Mesenchymal stem cell (in vitro differentiated cells and primary cell): ENCODE data around the gene IP6K3.
A peak's percentile ranks its signal among the peaks of the same experiment; 100 is the strongest.

Source experiments
- DNase-seq: peaks from one replicate; pipeline ENCODE4 v3.0.0-alpha.2; 2013
- H2AFZ ChIP-seq: one replicate; pipeline ENCODE4 v1.6.1; 2013; ENCODE audit warnings: low read depth, mild to moderate bottlenecking, control low read depth, inconsistent platforms, low read length, moderate library complexity
- H2AK5ac ChIP-seq: 2 replicates; pipeline ENCODE4 v1.6.1; 2013; ENCODE audit warnings: low read length, moderate library complexity, mild to moderate bottlenecking, inconsistent platforms; ENCODE audit not compliant: severe bottlenecking
- H2BK120ac ChIP-seq: one replicate; pipeline ENCODE4 v1.6.1; 2013; ENCODE audit warnings: low read depth, mild to moderate bottlenecking, inconsistent platforms, low read length, moderate library complexity
- H2BK12ac ChIP-seq, 2 experiments: one replicate each; pipeline ENCODE4 v1.6.1; 2013; ENCODE audit warnings: inconsistent platforms in 2 of 2, low read length in 2 of 2, mild to moderate bottlenecking in 2 of 2, moderate library complexity in 2 of 2, control low read depth in 1 of 2
- H2BK15ac ChIP-seq: one replicate; pipeline ENCODE4 v1.6.1; 2013; ENCODE audit warnings: mild to moderate bottlenecking, low read depth, inconsistent platforms; ENCODE audit not compliant: poor library complexity, severe bottlenecking
- H2BK5ac ChIP-seq: 2 replicates; pipeline ENCODE4 v1.6.1; 2013; ENCODE audit warnings: low read depth, mild to moderate bottlenecking, low read length, control low read depth, inconsistent platforms; ENCODE audit not compliant: poor library complexity, severe bottlenecking
- H3K14ac ChIP-seq, 2 experiments: one replicate each; pipeline ENCODE4 v1.6.1; 2013; ENCODE audit warnings: inconsistent platforms in 2 of 2, low read length in 2 of 2, control low read depth in 1 of 2, mild to moderate bottlenecking in 1 of 2, moderate library complexity in 1 of 2
- H3K18ac ChIP-seq, 2 experiments: one replicate each; pipeline ENCODE4 v1.6.1; 2013; ENCODE audit warnings: inconsistent platforms in 2 of 2, low read length in 2 of 2, control low read depth in 1 of 2, low read depth in 1 of 2, mild to moderate bottlenecking in 1 of 2
- H3K23ac ChIP-seq, 2 experiments: one replicate each; pipeline ENCODE4 v1.6.1; 2013; ENCODE audit warnings: inconsistent platforms in 2 of 2, low read length in 2 of 2, mild to moderate bottlenecking in 2 of 2, moderate library complexity in 2 of 2, control low read depth in 1 of 2
- H3K27ac ChIP-seq: 2 replicates; pipeline ENCODE4 v1.5.1; 2013; ENCODE audit warnings: mild to moderate bottlenecking, moderate library complexity, low read length, control low read depth, inconsistent platforms; ENCODE audit not compliant: poor library complexity, severe bottlenecking
- H3K27me3 ChIP-seq, 2 experiments: 2 replicates each; pipeline versions ENCODE4 v1.6.1 to v1.7.0; 2013; ENCODE audit warnings: low read length in 2 of 2, mild to moderate bottlenecking in 2 of 2, moderate library complexity in 2 of 2, control low read depth in 1 of 2, inconsistent platforms in 1 of 2; ENCODE audit not compliant: control insufficient read depth in 1 of 2, insufficient read depth in 1 of 2
- H3K36me3 ChIP-seq, 2 experiments: 2 replicates each; pipeline versions ENCODE4 v1.6.1 to v1.7.0; 2013; ENCODE audit warnings: low read length in 2 of 2, control low read depth in 1 of 2, inconsistent platforms in 1 of 2, low read depth in 1 of 2, mild to moderate bottlenecking in 1 of 2; ENCODE audit not compliant: insufficient read depth in 2 of 2, control insufficient read depth in 1 of 2
- H3K4ac ChIP-seq, 2 experiments: one replicate each; pipeline ENCODE4 v1.6.1; 2013; ENCODE audit warnings: inconsistent platforms in 2 of 2, low read length in 2 of 2, mild to moderate bottlenecking in 2 of 2, moderate library complexity in 2 of 2, control low read depth in 1 of 2, low read depth in 1 of 2
- H3K4me1 ChIP-seq: 2 replicates; pipeline ENCODE4 v1.6.1; 2013; ENCODE audit warnings: low read depth, low read length, control low read depth; ENCODE audit not compliant: control insufficient read depth, insufficient read depth
- H3K4me2 ChIP-seq: 2 replicates; pipeline ENCODE4 v1.6.1; 2013; ENCODE audit warnings: low read length, mild to moderate bottlenecking, inconsistent platforms; ENCODE audit not compliant: poor library complexity, severe bottlenecking
- H3K4me3 ChIP-seq, 2 experiments: 2 replicates each; pipeline versions ENCODE4 v1.5.1 to v1.7.0; 2013; ENCODE audit warnings: low read length in 2 of 2, mild to moderate bottlenecking in 2 of 2, control low read depth in 1 of 2, low read depth in 1 of 2; ENCODE audit not compliant: insufficient read depth in 1 of 2
- H3K79me1 ChIP-seq: replicated peaks from 2 replicates; pipeline ENCODE4 v1.6.1; 2013; ENCODE audit warnings: mild to moderate bottlenecking, control low read depth, low read length, inconsistent platforms; ENCODE audit not compliant: poor library complexity, severe bottlenecking
- H3K9ac ChIP-seq: 2 replicates; pipeline ENCODE4 v1.7.0; 2013; ENCODE audit warnings: mild to moderate bottlenecking, low read length, moderate library complexity
- H3K9me3 ChIP-seq: 2 replicates; pipeline ENCODE4 v1.7.0; 2013; ENCODE audit warnings: mild to moderate bottlenecking, low read length; ENCODE audit not compliant: control insufficient read depth
- H4K8ac ChIP-seq: one replicate; pipeline ENCODE4 v1.6.1; 2013; ENCODE audit warnings: inconsistent platforms, mild to moderate bottlenecking, low read length, moderate library complexity
- H4K91ac ChIP-seq: one replicate; pipeline ENCODE4 v1.6.1; 2013; ENCODE audit warnings: mild to moderate bottlenecking, low read length, inconsistent platforms
- WGBS: methylation state at CpG from one replicate; pipeline ENCODE4 v1.1.7; 2013; ENCODE audit warnings: mixed read lengths; 5-methylcytosine and 5-hydroxymethylcytosine counted together

The IP6K3 gene

GRCh38 chr6:33732385-33732784, 14.3 kb downstream of the IP6K3 start:
- Histone ChIP-seq H4K8ac (no peak overlapping the region), H3K18ac (no peak overlapping the region), H3K4ac (no peak overlapping the region), H3K4me2 (no peak overlapping the region), H3K27me3 (peaks cover 3 to 38% of the 10 kb centered on the region in 2 experiments), H3K4me3 (no peak overlapping the region), H3K9me3 (no peaks in the 10 kb centered on the region), H3K9ac (no peak overlapping the region), H2BK5ac (no peak overlapping the region), H4K91ac (no peak overlapping the region), H2AK5ac (no peak overlapping the region), H2AFZ (no peak overlapping the region), H3K79me1 (peaks cover 4% of the 10 kb centered on the region), H3K23ac (no peak overlapping the region), H3K14ac (no peak overlapping the region), H2BK12ac (no peak overlapping the region), H3K27ac (no peak overlapping the region), H3K36me3 (peaks cover 0 to 73% of the 10 kb centered on the region in 2 experiments), H2BK120ac (no peak overlapping the region), H2BK15ac (no peak overlapping the region), H3K4me1 (peaks cover 19% of the 10 kb centered on the region)
- DNase-seq, result no peak
- 94% methylated on average over 6 of the region's 6 CpGs for WGBS

- no peak overlapping the region for H3K4ac ChIP-seq
- 87% methylated on average over 8 of the region's 9 CpGs for WGBS
- H3K4me2 ChIP-seq, result no peak overlapping the region
Measured at GRCh38 chr6:33731751-33732282, 14.9 kb downstream of the IP6K3 start.

GRCh38 chr6:33731035-33731434, 15.7 kb downstream of the IP6K3 start:
- Histone ChIP-seq H2BK15ac (no peak overlapping the region), H3K79me1 (peaks cover 4% of the 10 kb centered on the region), H3K18ac (no peak overlapping the region), H3K14ac (peak overlapping the region in 1 of 2 experiments; percentile 69), H3K23ac (no peak overlapping the region), H3K4me1 (peaks cover 15% of the 10 kb centered on the region), H3K4me2 (no peak overlapping the region), H3K27ac (no peak overlapping the region), H2BK5ac (no peak overlapping the region), H2AK5ac (no peak overlapping the region), H2BK120ac (no peak overlapping the region), H2BK12ac (no peak overlapping the region), H3K27me3 (peaks cover 3 to 46% of the 10 kb centered on the region in 2 experiments), H3K4ac (no peak overlapping the region), H3K4me3 (no peak overlapping the region), H4K91ac (no peak overlapping the region), H2AFZ (no peak overlapping the region), H3K9ac (no peak overlapping the region), H4K8ac (no peak overlapping the region), H3K9me3 (no peaks in the 10 kb centered on the region), H3K36me3 (peaks cover 0 to 70% of the 10 kb centered on the region in 2 experiments)
- DNase-seq, result no peak
- WGBS, result 75% methylated on average over 6 of the region's 7 CpGs

More at GRCh38 chr6:33731751-33732282, 14.9 kb downstream of the IP6K3 start:
- peaks cover 0 to 68% of the 10 kb centered on the region in 2 experiments for H3K36me3 ChIP-seq
- no peak overlapping the region for H3K23ac ChIP-seq
- H2BK15ac ChIP-seq, result no peak overlapping the region
- H3K18ac ChIP-seq, result no peak overlapping the region
- no peak overlapping the region for H4K91ac ChIP-seq
- H2BK120ac ChIP-seq, result no peak overlapping the region
- no peaks in the 10 kb centered on the region for H3K9me3 ChIP-seq
- no peak overlapping the region for H2AK5ac ChIP-seq
- H3K79me1 ChIP-seq, result peaks cover 4% of the 10 kb centered on the region
- no peak overlapping the region for H4K8ac ChIP-seq
- DNase-seq, result no peak
- H3K4me1 ChIP-seq, result peaks cover 13% of the 10 kb centered on the region
- H3K9ac ChIP-seq, result no peak overlapping the region
- no peak overlapping the region for H3K27ac ChIP-seq
- H3K14ac ChIP-seq, result no peak overlapping the region
- peaks cover 3 to 41% of the 10 kb centered on the region in 2 experiments for H3K27me3 ChIP-seq
- no peak overlapping the region for H2BK12ac ChIP-seq
- no peak overlapping the region for H2AFZ ChIP-seq
- no peak overlapping the region for H2BK5ac ChIP-seq
- peak overlapping the region in 1 of 2 experiments; percentile 5 for H3K4me3 ChIP-seq

GRCh38 chr6:33730611-33731010, 16.1 kb downstream of the IP6K3 start:
- Histone ChIP-seq H4K8ac (no peak overlapping the region), H2AFZ (no peak overlapping the region), H2AK5ac (no peak overlapping the region), H2BK12ac (no peak overlapping the region), H3K9me3 (no peaks in the 10 kb centered on the region), H4K91ac (peak overlapping the region; percentile 7), H3K27me3 (peaks cover 3 to 51% of the 10 kb centered on the region in 2 experiments), H2BK15ac (no peak overlapping the region), H3K4me3 (no peak overlapping the region), H2BK120ac (no peak overlapping the region), H3K36me3 (peaks cover 0 to 70% of the 10 kb centered on the region in 2 experiments), H3K27ac (no peak overlapping the region), H2BK5ac (no peak overlapping the region), H3K18ac (no peak overlapping the region), H3K79me1 (peaks cover 4% of the 10 kb centered on the region), H3K4me2 (no peak overlapping the region), H3K23ac (no peak overlapping the region), H3K9ac (no peak overlapping the region), H3K14ac (no peak overlapping the region), H3K4me1 (peaks cover 15% of the 10 kb centered on the region), H3K4ac (no peak overlapping the region)
- no peak for DNase-seq
- 66% methylated on average over 10 of the region's 10 CpGs for WGBS
